Epithelial cell of prostate (primary cell): ENCODE results near the gene ACVR1B.
A peak's percentile ranks its signal among the peaks of the same experiment; 100 is the strongest.

Experiments
- DNase-seq: peaks from one replicate; pipeline ENCODE4 v3.0.0-alpha.2; 2011; ENCODE audit warnings: low read depth, low spot score
- H3K27ac ChIP-seq: fragments of 450-650 bp; 2 replicates; pipeline ENCODE4 v1.5.1; 2017; ENCODE audit warnings: mild to moderate bottlenecking

ACVR1B gene

DNA sequence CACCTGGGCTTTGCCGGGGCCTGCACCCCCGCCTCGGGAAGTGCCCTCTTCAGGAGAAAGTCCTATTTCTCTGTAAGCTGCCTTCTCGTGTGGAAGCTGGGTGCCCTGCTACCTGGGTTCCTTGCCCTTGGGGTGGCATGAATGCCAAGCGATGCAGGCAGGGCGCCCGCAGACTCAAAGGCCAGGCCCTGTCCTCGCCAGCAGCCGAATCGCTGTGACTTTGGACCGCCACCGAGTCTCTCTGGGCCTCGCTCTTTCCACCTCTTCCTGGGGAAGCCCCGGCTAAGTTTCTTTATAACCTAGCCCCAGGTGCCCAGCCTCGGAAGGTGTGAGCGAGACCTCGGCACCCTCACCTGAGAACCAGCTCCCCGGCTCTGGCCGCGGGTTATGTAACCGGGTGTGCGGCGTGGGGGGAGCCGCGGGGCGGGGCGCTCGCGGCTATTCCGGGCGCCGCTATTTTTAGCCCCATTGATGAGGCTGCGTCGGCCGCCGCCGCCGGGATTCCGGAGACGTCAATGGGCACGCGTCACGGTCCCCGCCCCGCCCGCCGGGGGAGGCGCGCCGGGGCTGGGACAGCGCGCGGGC, 85.2 kb downstream of the ACVR1B start:
- no peak for DNase-seq

DNA sequence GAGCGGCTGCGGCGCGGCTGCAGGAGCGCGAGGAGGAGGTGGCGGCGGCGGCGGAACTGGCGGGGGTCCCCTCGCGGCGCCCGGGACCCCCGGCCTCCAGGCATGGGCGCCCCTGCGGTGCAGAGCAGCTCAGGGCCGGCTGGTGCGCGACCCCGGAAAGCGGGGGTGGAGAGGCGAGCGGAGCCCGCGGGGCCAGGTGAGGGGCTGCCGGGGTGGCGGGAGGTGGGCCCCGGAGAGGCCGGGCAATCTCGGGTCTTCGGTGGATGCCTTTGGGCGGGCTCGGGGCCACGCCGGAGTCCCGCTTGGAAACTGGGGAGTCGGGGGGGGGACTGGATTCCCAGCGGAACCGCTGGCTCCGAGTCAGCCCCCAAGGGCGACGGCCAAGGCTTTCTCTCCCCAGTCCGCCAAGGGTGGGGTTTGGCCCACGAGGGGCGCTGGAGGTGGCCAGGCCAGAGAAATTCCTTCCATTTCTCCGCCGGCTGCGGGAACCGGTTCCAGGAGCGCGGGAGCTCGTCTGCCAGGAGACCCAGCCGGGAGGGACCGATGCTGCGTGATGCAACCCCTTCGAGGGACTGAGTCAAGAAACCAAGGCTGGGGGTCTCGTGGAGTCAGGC, 85.9 kb downstream of the ACVR1B start:
- no peak for DNase-seq
- H3K27ac ChIP-seq = peak overlapping the region; percentile 13

More for the DNA sequence above, 85.2 kb downstream of the ACVR1B start:
- H3K27ac ChIP-seq = peak overlapping the region; percentile 18

GRCh38 chr12:52038447-52038846, 86.9 kb downstream of the ACVR1B start:
- no peak overlapping the region for H3K27ac ChIP-seq
- DNase-seq = no peak

DNA sequence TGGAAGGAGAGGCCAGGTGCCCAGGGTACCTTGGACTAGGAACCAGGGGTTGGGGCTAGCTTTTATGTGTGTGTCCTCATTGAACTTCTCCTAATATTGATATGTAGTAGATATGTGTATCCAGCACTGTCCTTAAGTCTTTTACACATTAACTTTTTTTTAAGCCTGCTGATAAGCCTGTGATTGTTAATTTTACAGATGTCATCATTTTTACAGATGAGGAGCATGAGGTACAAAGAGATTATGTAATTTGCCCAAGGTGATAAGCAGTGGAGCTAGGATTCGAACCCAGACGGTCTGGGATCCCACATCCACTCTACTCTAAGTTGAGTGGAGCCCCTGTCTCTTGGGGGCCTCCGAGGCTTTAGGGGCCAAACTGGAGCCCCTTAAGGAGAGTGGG, 89.5 kb downstream of the ACVR1B start:
- no peak overlapping the region for H3K27ac ChIP-seq
- DNase-seq = no peak

DNA sequence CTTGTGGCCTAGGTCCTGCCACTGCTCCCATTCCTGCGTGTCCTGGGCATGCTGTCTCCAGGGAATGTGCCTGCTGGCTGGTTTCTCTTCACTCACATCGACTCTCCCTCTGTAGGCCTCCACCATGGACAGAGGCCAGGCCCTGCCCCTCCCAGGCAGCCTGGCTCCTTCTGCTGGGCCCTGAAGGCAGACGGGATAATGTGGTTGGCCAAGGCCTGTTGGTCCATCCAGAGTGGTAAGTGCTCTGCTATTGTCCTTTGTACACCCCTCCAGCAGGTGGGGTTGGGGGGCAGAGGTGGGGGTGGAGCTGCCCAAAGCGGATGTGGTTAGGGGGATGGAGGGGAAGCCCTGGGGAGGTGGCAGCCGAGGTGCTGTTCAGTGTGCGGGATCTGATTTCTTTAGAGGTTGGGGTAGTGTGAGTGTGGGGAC, 90.2 kb downstream of the ACVR1B start:
- H3K27ac ChIP-seq = no peak overlapping the region
- no peak for DNase-seq

GRCh38 chr12:52042706-52043385, 91.3 kb downstream of the ACVR1B start:
- DNase-seq = no peak
- H3K27ac ChIP-seq = no peak overlapping the region

- no peak overlapping the region for H3K27ac ChIP-seq
- DNase-seq = no peak
Measured at GRCh38 chr12:52043386-52044212, 92.1 kb downstream of the ACVR1B start.

DNA sequence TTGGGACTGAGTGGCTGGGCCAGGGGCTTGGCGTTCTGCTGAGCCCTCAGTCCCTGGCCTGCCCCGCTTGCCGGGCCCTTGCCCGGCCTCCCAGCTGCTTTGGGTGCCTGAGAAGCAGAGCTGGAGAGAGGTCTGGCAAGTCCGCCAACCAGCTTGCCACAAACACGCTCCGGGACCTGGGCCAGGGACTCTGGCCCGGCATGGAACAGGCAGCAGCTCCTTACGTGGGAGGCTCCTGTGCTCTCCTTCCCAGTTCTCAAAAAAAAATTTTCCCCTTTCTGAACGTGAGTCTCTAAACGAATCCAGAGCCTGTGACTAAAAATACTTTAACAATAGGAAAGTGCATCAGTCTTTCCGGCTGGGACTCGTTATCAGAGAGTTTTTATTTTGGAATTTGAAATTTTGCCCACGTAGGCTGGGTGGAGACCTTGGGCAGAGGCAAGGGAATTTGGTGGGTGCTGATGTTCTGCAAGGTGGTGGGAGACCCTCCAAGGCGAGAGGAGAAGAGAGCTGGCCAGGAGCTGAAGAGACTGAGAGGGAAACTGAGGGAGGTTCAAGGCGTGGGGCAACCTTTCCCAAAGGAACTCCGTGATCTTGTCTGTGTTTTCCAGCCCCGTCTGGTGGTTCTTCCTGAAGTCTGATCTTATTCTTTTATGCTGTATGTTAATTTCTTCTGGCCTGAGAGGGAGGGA, 92.9 kb downstream of the ACVR1B start:
- H3K27ac ChIP-seq = no peak overlapping the region
- DNase-seq = no peak

- H3K27ac ChIP-seq = no peak overlapping the region
- no peak for DNase-seq
Measured at GRCh38 chr12:52045794-52046199, 94.3 kb downstream of the ACVR1B start.
